ENCODE measurements around the gene EXOC1L. TPM values are rescaled to one million over a fixed set of nuclear protein-coding genes. Genes with fewer than 3 reads are reported as not detected.

EXOC1L gene
- total and polyA plus RNA-seq, 9 of the 15 experiments (the other 6 are each of a cell fraction or from before 2014, with no cell fraction given), result 0.38 to 3.9 (median 1.0) TPM; not detected in 1

DNA sequence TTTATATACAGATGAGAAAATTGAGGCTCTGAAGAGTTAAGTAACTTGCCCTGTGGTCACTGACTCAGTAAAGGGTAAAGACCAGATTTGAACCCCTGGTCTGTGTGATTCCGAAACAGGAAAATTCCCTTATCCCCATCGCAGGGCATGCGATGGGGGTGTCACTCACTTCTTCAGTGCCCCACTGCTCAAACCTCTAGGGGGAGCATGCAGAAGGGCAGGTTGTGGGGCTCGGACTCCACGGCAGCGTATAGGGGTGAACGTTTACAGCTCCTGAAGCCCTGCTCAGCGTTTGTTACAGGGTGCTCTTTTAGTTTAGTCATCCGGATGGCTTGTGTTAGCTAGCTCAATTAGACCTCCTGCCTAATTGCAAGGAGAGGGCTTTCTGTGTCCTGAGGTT, 30.1 kb downstream of the EXOC1L start:
- Histone ChIP-seq H3K4me3 (no peak overlapping the region), H3K4me1 (replicated peaks in 1 of 2; ENCODE audit: control insufficient read depth in 2 of 2, insufficient read depth in 2 of 2, low read length in 2 of 2) (peaks cover 0 to 3% of the 10 kb centered on the region in 2 experiments; a peak in 2 of 5 replicates), H3K36me3 (ENCODE audit: control insufficient read depth, insufficient read depth, low read length) (no peaks in the 10 kb centered on the region), H2AFZ (ENCODE audit: low read depth, low read length) (peak overlapping the region; percentile 89), H3K27ac (ENCODE audit: extremely low read depth, low read depth, low read length) (no peak overlapping the region), H4K20me1 (replicated peaks; ENCODE audit: control insufficient read depth, insufficient read depth, low read length) (no peaks in the 10 kb centered on the region), H3K79me2 (ENCODE audit: control insufficient read depth, insufficient read depth, low read length) (peaks cover 12% of the 10 kb centered on the region), H3K9me1 (ENCODE audit: control insufficient read depth, insufficient read depth, low read length) (no peaks in the 10 kb centered on the region), H3K9ac (ENCODE audit: insufficient read depth in 1 of 2, low read depth in 2 of 2, low read length in 2 of 2) (no peak overlapping the region), H3K9me3 (replicated peaks; ENCODE audit: control insufficient read depth, insufficient read depth, low read depth, low read length) (no peaks in the 10 kb centered on the region), H3K27me3 (ENCODE audit: control insufficient read depth in 2 of 2, insufficient read depth in 2 of 2, low read length in 2 of 2) (no peaks in the 10 kb centered on the region), H3K4me2 (ENCODE audit: insufficient read depth, low read length) (no peak overlapping the region)
- DNase-seq (ENCODE audit: extremely low read depth in 1 of 4, low spot score in 3 of 4) (peak in 1 of 4 experiments; percentile 17), ATAC-seq (no peak), FAIRE-seq (no peak)
- in situ Hi-C loops (cut with MboI) (loop anchor here (10.0 kb wide), 1 partner anchor 495 kb away; no protein-coding TSS in a partner anchor), intact Hi-C loops (cut with micrococcal nuclease) (no loop called here)
- WGBS (ENCODE audit: insufficient coverage, low coverage, missing lambda C conversion rate), result 55% methylated on average over 9 of the region's 9 CpGs
- ChIA-PET POLR2A (no interaction called here), CTCF (ENCODE audit: low intra/inter-chr PET ratio) (no interaction called here)
- BruUV-seq (replicated peaks), result no TSS peak
- TF ChIP-seq, protein P1, sequence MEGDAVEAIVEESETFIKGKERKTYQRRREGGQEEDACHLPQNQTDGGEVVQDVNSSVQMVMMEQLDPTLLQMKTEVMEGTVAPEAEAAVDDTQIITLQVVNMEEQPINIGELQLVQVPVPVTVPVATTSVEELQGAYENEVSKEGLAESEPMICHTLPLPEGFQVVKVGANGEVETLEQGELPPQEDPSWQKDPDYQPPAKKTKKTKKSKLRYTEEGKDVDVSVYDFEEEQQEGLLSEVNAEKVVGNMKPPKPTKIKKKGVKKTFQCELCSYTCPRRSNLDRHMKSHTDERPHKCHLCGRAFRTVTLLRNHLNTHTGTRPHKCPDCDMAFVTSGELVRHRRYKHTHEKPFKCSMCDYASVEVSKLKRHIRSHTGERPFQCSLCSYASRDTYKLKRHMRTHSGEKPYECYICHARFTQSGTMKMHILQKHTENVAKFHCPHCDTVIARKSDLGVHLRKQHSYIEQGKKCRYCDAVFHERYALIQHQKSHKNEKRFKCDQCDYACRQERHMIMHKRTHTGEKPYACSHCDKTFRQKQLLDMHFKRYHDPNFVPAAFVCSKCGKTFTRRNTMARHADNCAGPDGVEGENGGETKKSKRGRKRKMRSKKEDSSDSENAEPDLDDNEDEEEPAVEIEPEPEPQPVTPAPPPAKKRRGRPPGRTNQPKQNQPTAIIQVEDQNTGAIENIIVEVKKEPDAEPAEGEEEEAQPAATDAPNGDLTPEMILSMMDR (IDR thresholded peaks at IDR 0.05 in 2 of 3, conservative IDR thresholded peaks at IDR 0.05 in 1 of 3; ENCODE audit: insufficient read depth in 2 of 3, low read depth in 1 of 3, low read length in 3 of 3), result peak; percentile 4 to 51 (median 41); a peak in 3 of 6 replicates
- TF ChIP-seq, protein P2, sequence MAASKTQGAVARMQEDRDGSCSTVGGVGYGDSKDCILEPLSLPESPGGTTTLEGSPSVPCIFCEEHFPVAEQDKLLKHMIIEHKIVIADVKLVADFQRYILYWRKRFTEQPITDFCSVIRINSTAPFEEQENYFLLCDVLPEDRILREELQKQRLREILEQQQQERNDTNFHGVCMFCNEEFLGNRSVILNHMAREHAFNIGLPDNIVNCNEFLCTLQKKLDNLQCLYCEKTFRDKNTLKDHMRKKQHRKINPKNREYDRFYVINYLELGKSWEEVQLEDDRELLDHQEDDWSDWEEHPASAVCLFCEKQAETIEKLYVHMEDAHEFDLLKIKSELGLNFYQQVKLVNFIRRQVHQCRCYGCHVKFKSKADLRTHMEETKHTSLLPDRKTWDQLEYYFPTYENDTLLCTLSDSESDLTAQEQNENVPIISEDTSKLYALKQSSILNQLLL (CRISPR knock-in tag; IDR thresholded peaks at IDR 0.05; ENCODE audit: borderline replicate concordance), result no peak
- TF ChIP-seq, protein P3, sequence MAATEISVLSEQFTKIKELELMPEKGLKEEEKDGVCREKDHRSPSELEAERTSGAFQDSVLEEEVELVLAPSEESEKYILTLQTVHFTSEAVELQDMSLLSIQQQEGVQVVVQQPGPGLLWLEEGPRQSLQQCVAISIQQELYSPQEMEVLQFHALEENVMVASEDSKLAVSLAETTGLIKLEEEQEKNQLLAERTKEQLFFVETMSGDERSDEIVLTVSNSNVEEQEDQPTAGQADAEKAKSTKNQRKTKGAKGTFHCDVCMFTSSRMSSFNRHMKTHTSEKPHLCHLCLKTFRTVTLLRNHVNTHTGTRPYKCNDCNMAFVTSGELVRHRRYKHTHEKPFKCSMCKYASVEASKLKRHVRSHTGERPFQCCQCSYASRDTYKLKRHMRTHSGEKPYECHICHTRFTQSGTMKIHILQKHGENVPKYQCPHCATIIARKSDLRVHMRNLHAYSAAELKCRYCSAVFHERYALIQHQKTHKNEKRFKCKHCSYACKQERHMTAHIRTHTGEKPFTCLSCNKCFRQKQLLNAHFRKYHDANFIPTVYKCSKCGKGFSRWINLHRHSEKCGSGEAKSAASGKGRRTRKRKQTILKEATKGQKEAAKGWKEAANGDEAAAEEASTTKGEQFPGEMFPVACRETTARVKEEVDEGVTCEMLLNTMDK (IDR thresholded peaks at IDR 0.05; ENCODE audit: borderline replicate concordance, insufficient read depth, low read depth, low read length, poor library complexity, severe bottlenecking), result peak; percentile 48
- TF ChIP-seq, protein P4, sequence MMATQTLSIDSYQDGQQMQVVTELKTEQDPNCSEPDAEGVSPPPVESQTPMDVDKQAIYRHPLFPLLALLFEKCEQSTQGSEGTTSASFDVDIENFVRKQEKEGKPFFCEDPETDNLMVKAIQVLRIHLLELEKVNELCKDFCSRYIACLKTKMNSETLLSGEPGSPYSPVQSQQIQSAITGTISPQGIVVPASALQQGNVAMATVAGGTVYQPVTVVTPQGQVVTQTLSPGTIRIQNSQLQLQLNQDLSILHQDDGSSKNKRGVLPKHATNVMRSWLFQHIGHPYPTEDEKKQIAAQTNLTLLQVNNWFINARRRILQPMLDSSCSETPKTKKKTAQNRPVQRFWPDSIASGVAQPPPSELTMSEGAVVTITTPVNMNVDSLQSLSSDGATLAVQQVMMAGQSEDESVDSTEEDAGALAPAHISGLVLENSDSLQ (IDR thresholded peaks at IDR 0.05), result peak; percentile 56
